Stimulated activated CD4-positive, alpha-beta T cell treated with anti-CD3 and anti-CD28 coated beads, TNF-alpha, amount 100 ng/mL, for 48 hours (primary cell): ENCODE measurements around the gene ELMOD1.

Experiments used
- DNase-seq, 3 donors: peaks; one replicate each; pipeline ENCODE4 v3.0.0-alpha.2; 2020; ENCODE audit warnings: low read depth in 3 of 3

ELMOD1 gene

GRCh38 chr11:107646783-107647182 is 55.8 kb downstream of the ELMOD1 start:
- DNase-seq = no peak

GRCh38 chr11:107648242-107648641 is 57.3 kb downstream of the ELMOD1 start:
- DNase-seq = no peak

- no peak for DNase-seq
These were observed 60.7 kb downstream of the ELMOD1 start for GRCh38 chr11:107651672-107652071.

GRCh38 chr11:107653076-107653475 is 62.1 kb downstream of the ELMOD1 start:
- no peak for DNase-seq

- DNase-seq = no peak
These were observed 64.7 kb downstream of the ELMOD1 start for GRCh38 chr11:107655602-107656001.

- DNase-seq = no peak
These were observed 68.4 kb downstream of the ELMOD1 start for GRCh38 chr11:107659310-107659709.

- no peak for DNase-seq
These were observed 69.1 kb downstream of the ELMOD1 start for GRCh38 chr11:107660066-107660465.

- no peak for DNase-seq
These were observed 70.7 kb downstream of the ELMOD1 start for GRCh38 chr11:107661656-107662055.

GRCh38 chr11:107665018-107665417 is 74.1 kb downstream of the ELMOD1 start:
- no peak for DNase-seq

- DNase-seq = no peak
These were observed 76.1 kb downstream of the ELMOD1 start for GRCh38 chr11:107666911-107667613.

- no peak for DNase-seq
These were observed 78.3 kb downstream of the ELMOD1 start for GRCh38 chr11:107669191-107669740.

- no peak for DNase-seq
These were observed 79.1 kb downstream of the ELMOD1 start for GRCh38 chr11:107669893-107670601.

GRCh38 chr11:107675902-107676301 is 85.0 kb downstream of the ELMOD1 start:
- DNase-seq = no peak

GRCh38 chr11:107676336-107677057 is 85.5 kb downstream of the ELMOD1 start:
- DNase-seq = no peak

- DNase-seq = no peak
These were observed 87.1 kb downstream of the ELMOD1 start for GRCh38 chr11:107677924-107678631.

- no peak for DNase-seq
These were observed 87.7 kb downstream of the ELMOD1 start for GRCh38 chr11:107678632-107678971.

GRCh38 chr11:107679255-107680024 is 88.5 kb downstream of the ELMOD1 start:
- DNase-seq = no peak

GRCh38 chr11:107682171-107682570 is 91.2 kb downstream of the ELMOD1 start:
- DNase-seq = no peak

GRCh38 chr11:107682572-107682971 is 91.6 kb downstream of the ELMOD1 start:
- DNase-seq = no peak

- DNase-seq = no peak
These were observed 92.1 kb downstream of the ELMOD1 start for GRCh38 chr11:107683061-107683460.

- DNase-seq = no peak
These were observed 92.9 kb downstream of the ELMOD1 start for GRCh38 chr11:107683807-107684206.
